Neural cell (in vitro differentiated cells): ENCODE results near the gene ICA1.

Experiments used
- EP300 ChIP-seq: fragments of 450-650 bp; conservative IDR thresholded peaks from 2 replicates; pipeline ENCODE4 v1.6.1; 2014; ENCODE audit warnings: antibody characterized with exemption, mild to moderate bottlenecking, moderate library complexity; ENCODE audit not compliant: poor library complexity, severe bottlenecking
- EZH2 ChIP-seq: fragments of 200-600, 300-800 bp; shearing (Covaris generic), sonication (generic); IDR thresholded peaks from 2 replicates; pipeline ENCODE4 v1.6.1; 2014; ENCODE audit warnings: antibody characterized with exemption, low read length, borderline replicate concordance, mild to moderate bottlenecking; ENCODE audit not compliant: insufficient read depth, poor library complexity, severe bottlenecking
- POLR2AphosphoS5 ChIP-seq: IDR thresholded peaks from 2 replicates; pipeline ENCODE4 v1.6.1; 2012
- RAD21 ChIP-seq: fragments of 450-650 bp; conservative IDR thresholded peaks from 2 replicates; pipeline ENCODE4 v1.6.1; 2014; ENCODE audit warnings: antibody characterized with exemption, mild to moderate bottlenecking, moderate library complexity
- TAF1 ChIP-seq: IDR thresholded peaks from 2 replicates; pipeline ENCODE4 v1.6.1; 2012; ENCODE audit warnings: low read depth
- TF ChIP-seq, protein P1 (sequence below): fragments of 450-650 bp; IDR thresholded peaks from 2 replicates; pipeline ENCODE4 v1.5.1; 2014; ENCODE audit warnings: antibody characterized with exemption, mild to moderate bottlenecking, moderate library complexity; ENCODE audit not compliant: poor library complexity, severe bottlenecking
- TF ChIP-seq, protein P2 (sequence below): IDR thresholded peaks from 2 replicates; pipeline ENCODE4 v1.6.1; 2012; ENCODE audit warnings: borderline replicate concordance

DNA sequence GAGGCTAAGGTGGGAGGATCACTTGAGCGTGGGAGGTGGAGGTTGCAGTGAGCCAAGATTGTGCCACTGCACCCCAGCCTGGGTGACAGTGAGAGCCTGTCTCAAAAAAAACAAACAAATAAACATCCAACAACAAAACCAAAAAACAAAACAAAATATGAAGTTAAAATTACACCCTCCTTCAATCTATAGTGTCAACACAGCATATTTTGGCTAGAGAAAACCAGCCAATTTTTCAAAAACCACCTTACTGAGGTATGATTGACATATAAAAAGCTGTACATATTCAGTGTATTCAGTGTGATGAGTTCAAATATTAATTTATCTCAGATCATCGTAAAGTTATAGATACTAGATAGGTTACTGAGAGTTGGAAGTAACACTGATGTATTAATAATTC is 102.4 kb downstream of the ICA1 start:
- TF ChIP-seq, protein P1, sequence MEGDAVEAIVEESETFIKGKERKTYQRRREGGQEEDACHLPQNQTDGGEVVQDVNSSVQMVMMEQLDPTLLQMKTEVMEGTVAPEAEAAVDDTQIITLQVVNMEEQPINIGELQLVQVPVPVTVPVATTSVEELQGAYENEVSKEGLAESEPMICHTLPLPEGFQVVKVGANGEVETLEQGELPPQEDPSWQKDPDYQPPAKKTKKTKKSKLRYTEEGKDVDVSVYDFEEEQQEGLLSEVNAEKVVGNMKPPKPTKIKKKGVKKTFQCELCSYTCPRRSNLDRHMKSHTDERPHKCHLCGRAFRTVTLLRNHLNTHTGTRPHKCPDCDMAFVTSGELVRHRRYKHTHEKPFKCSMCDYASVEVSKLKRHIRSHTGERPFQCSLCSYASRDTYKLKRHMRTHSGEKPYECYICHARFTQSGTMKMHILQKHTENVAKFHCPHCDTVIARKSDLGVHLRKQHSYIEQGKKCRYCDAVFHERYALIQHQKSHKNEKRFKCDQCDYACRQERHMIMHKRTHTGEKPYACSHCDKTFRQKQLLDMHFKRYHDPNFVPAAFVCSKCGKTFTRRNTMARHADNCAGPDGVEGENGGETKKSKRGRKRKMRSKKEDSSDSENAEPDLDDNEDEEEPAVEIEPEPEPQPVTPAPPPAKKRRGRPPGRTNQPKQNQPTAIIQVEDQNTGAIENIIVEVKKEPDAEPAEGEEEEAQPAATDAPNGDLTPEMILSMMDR, result no peak
- TF ChIP-seq, protein P2, sequence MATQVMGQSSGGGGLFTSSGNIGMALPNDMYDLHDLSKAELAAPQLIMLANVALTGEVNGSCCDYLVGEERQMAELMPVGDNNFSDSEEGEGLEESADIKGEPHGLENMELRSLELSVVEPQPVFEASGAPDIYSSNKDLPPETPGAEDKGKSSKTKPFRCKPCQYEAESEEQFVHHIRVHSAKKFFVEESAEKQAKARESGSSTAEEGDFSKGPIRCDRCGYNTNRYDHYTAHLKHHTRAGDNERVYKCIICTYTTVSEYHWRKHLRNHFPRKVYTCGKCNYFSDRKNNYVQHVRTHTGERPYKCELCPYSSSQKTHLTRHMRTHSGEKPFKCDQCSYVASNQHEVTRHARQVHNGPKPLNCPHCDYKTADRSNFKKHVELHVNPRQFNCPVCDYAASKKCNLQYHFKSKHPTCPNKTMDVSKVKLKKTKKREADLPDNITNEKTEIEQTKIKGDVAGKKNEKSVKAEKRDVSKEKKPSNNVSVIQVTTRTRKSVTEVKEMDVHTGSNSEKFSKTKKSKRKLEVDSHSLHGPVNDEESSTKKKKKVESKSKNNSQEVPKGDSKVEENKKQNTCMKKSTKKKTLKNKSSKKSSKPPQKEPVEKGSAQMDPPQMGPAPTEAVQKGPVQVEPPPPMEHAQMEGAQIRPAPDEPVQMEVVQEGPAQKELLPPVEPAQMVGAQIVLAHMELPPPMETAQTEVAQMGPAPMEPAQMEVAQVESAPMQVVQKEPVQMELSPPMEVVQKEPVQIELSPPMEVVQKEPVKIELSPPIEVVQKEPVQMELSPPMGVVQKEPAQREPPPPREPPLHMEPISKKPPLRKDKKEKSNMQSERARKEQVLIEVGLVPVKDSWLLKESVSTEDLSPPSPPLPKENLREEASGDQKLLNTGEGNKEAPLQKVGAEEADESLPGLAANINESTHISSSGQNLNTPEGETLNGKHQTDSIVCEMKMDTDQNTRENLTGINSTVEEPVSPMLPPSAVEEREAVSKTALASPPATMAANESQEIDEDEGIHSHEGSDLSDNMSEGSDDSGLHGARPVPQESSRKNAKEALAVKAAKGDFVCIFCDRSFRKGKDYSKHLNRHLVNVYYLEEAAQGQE, result no peak
- TF ChIP-seq EP300 (no peak), RAD21 (no peak), EZH2 (no peak), POLR2AphosphoS5 (no peak), TAF1 (no peak)
